Measurements from ENCODE around the gene SDCCAG8. TPM values are rescaled to one million over a fixed set of nuclear protein-coding genes. Genes with fewer than 3 reads are reported as not detected.

Gene SDCCAG8
- polyA plus RNA-seq, 3 donors, result 38.6 to 45.3 (median 42.2) TPM

DNA sequence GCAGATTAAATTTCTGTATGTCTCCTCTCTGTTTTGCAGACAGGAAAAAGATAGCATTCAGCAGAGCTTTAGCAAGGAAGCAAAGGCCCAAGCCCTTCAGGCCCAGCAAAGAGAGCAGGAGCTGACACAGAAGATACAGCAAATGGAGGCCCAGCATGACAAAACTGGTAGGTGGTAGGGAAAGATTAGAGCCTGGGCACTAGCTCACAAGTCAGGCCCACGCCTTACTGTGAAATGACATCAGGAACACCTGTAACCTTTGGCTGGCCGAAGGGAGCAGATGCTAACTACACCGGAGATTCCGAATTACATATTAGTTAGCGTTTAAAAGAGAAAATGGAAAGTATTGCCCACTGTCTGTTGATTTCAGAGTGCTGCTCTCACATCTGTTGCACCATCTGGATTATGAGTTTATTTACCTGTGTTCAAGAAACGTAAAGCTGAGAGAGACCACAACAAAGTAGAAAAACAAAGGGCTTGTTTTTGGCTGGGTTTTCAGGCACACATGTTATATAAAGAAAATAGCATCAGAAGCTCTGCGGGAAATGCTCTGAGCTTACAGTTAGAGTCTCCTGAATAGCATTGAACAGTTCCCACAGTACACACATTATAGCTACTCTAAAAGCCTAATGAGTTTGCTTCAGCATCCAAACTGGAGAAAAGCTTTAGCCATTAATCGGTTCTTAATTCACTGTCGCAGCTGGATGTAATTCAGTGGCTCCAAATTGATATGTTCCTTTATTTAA is 160.0 kb downstream of the SDCCAG8 start:
- no peak for DNase-seq (ENCODE audit: low read depth in 3 of 3, low spot score in 2 of 3)

DNA sequence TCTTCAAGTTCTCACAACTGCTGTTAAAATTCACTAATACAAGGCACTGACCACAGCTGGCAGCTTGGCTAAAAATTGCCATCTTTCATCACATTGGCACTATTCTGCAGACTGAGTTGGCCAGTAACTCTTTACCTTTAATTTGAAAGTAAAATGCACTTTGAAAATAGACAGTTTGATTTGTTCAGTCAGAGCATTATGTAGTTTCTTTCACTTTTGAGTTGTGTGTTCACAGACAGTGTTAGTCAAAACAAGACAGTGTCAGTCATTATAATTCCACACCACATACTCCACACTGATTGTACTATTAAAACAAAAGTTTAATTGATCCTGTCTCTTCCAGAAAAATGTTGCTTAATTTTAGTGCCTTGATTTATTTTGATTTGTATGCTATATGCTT is 160.7 kb downstream of the SDCCAG8 start:
- DNase-seq (ENCODE audit: low read depth in 3 of 3, low spot score in 2 of 3), result no peak

DNA sequence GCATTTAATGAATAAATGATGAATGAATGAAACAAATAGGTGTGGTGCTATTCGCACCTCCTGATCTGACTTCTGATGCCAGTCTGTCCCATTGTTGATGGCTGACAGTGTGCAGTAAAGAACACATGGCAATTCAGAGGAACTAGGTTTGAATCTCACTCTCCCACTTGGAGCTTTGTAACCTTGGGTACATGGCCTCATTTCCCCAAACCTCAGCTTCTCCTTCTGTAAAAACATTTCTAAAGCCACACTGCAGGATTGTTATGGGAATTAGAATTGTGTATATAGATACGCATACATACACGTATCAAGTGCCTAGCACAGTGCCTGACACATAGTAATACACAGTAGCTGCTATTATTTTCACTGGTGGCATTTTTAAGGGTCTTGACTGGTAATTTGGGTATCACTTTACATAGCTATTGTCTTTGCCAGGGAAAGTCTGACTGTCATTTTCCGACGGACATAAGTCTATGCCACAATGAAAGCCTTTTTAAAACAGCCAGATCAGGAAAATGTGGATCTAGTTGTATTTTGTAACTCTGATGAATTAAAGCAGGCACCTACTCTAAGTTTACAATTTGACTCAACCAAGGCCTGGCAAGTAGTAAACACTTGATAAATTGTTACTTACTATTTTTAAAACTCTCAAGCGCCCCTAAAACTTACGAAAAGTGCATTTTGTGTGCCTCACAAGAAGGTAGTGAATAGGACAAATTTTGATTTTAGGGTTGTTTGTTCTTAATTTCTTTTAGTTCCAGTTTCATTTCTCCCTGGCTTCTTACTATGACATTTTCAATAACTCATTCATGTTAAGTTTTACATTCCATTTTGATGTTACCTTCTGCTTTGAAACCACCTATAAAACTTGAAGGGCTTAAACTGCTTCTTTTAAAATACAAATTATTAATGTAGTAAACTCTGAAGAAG is 164.4 kb downstream of the SDCCAG8 start:
- DNase-seq (ENCODE audit: low read depth in 3 of 3, low spot score in 2 of 3), result no peak

DNA sequence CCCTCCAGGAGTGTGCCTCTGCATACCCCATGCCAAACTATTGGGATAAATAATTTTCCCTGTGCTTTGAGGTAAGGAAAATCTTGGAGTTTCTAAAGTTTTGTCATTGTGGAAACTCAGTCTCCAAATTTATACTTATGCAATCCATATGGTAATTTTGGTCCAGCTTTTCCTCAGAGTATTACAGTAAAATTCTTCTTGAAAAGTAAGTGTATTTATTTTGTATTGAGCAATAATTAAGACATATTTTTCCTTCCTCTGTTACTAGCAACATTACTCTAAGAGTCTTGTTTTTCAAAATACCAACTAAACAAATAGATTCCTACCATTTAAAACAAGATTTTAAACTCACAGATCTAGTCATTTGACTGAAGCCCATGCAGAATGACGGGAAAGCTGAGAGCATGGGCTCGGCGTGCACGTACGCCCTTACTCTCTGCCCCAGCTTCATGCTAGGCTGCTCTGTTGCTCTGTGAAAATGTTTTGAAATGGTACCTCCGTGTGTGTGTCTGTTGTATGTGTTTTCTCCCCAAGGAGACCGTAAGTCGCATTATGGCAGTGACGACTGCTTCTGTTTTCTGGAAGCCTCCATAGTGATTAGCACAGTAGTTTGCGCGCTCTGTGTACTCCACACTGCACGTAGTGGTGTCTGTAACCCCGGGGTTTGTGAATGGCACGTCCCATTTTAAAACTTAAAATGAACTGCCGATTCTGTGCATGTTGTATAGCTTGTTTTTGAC is 165.3 kb downstream of the SDCCAG8 start:
- no peak for DNase-seq (ENCODE audit: low read depth in 3 of 3, low spot score in 2 of 3)

DNA sequence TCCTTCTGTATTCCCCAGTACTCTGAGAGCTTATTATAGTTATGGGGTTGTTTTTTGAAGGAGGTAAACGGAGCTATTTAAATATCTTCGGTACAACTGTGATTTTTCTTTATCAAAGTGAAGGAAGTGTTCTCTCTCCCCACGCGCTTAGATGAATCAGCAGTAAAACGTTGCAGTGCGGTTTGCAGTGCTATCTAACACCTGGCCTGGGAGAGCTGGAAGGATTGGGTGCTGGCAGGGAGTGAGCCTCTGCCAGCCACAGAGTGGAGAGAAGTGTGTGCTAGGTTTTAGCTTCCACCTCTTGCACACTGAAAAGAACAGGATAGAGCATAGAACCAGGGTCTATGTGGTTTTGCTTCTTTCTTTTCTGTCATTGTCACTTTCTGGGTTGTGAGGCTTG is 165.9 kb downstream of the SDCCAG8 start:
- no peak for DNase-seq (ENCODE audit: low read depth in 3 of 3, low spot score in 2 of 3)

DNA sequence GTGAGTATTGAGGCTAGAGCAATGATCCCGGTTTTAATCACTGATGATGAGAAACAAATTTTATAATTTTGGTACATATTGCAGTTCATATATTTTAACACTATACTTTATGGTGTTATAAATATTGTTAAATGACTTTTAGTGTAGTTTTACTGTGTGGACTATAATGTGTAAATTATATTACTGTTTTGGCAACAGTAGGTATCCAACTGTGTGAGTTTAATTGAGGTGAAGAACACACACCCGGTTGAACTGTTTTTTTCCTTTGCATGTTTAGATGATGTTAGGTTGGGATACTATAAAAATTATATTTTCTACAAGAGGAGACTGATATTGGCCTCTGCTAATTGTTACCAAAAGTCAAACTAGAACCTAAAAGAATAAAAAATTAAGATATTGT is 166.5 kb downstream of the SDCCAG8 start:
- DNase-seq (ENCODE audit: low read depth in 3 of 3, low spot score in 2 of 3), result no peak

DNA sequence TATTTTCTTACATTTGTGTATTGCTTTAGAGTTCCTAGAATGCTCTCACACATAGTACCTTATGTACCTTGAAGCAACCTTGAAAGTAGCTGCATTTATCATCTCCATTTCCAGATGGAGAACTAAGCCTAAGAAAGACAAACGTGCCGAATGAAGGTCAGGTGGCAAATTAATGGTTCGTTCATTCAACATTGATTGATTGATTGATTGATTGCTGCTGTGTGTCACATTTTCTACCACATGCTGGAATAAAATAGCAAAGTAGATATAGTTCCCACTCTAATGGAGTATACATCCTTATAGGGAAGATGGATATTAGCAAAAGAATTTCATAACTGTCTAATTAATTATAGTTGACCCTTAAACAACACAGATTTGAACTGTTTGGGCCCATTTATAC is 172.2 kb downstream of the SDCCAG8 start:
- no peak for DNase-seq (ENCODE audit: low read depth in 3 of 3, low spot score in 2 of 3)

DNA sequence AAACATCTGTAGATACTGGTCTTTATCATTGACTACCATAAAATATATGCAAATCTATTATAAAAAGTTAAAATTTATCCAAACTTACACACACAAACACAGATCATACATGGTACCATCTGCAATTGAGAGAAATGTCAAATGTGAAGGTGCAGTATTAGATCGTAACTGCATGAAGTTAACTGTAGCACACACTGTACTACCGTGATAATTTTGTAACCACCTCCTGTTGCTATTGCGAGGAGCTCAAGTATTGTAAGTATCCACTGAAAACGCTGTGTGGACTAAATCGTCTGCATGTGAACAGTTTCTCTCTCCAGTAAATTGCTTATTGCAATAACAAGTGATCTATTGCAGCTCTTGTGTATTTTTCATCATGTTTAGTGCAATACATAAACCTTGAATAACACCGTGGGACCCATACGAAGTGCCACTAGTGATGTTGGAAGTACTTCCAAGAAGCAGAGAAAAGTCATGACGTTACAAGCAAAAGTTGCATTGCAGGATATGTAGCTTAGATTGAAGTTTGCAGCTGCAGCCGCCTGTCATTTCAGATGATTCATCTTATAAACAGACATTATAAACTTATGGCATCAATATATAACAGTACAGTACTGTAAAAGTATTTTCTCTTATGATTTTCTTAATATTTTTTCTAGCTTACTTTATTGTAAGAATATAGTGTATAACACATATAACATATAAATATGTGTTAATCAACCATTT is 172.9 kb downstream of the SDCCAG8 start:
- no peak for DNase-seq (ENCODE audit: low read depth in 3 of 3, low spot score in 2 of 3)

DNA sequence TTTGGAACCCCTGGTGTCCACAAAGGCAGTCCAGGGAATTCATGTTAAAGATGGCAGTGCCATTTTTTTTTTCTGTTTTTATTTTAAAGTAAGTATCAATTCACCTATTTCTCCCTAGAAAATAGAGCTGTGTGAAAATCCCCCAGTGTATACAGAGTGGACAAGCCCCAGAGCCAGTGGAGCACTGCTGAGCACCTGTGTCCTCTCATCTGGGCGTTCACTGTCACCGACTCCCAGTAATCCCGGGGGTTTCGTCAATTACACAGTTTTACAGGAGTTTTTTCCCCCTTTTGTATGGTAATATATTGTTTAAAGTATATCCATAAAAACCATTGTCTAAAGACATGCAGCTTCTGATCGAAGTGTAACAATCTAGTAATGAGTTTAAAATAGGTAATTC is 175.8 kb downstream of the SDCCAG8 start:
- DNase-seq (ENCODE audit: low read depth in 3 of 3, low spot score in 2 of 3), result no peak

DNA sequence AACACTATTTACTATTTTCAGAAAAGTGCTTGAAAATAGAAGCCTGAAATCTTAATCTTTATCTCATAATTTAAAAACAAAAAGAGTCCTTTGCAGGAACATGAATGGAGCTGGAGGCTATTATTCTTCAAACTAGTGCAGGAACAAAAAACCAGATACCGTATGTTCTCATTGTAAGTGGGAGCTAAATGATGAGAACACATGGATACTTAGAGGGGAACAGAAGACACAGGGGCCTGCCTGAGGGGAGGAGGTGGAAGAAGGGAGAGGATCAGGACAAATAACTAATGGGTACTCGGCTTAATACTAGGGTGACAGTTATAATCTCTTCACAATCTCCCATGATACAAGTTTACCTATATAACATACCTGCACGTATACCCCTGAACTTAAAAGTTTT is 176.3 kb downstream of the SDCCAG8 start:
- DNase-seq (ENCODE audit: low read depth in 3 of 3, low spot score in 2 of 3), result no peak

DNA sequence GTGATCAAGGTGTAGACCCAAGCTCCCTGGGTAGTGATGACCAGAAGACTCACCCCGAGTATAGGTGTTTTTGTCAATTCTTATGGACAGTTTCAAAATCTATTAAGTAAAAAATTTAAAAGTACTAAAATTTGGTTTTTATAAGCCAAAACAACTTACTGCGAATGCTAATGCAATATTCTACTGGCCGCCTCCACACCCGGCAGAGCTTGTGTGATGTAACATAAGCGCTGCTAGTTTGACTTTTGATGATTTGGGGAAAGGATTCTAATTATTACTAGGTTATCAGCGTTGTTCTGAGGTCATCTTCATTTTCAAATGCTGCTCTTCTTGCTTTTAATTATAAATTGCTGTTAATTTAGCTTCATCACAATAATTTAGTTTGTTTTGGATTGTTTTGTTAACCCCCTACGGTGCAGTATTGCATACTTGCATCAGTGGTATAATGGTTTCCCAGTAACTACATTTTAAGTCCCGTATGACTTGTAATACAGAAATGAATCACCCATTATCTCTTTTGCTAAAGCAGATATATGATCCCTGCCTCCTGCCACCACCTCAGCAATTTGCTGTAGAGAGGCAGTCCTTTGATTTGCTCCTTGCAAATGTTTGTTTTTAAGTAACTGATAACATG is 178.0 kb downstream of the SDCCAG8 start:
- no peak for DNase-seq (ENCODE audit: low read depth in 3 of 3, low spot score in 2 of 3)

DNA sequence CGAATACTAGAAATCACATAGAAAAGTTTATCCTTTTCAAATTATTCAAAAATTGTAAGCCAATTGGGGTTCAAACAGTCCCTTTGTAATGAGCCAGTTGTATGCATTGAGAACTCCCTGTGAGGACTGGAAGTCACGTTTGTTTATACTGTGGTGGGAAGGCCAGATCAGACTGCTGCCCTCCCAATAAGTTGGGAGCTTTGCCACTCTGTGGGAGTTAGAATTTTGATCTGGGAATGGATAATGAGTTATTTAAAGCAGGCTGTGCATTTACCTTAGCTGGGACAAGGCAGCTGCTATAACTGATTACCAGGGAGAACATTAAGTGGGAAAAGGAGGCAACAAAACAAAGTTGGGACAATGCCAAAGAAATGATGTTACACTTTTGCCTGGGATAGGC is 178.8 kb downstream of the SDCCAG8 start:
- DNase-seq (ENCODE audit: low read depth in 3 of 3, low spot score in 2 of 3), result no peak

DNA sequence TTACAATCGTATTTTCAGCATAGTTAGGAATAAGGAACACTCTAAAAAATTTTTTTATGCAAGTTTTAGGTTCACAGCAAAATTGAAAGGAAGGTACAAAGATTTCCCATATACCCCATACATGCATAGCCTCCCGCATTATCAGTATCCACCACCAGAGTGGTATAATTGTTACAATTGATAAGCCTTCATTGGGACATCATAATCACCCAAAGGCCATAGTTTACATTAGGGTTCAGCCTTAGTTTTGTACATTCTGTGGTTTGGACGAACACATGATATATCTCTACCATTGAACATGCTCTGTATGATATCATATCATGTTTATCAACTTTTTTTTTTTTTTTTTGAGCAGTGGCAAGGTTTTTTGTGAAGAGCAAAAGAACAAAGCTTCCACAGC is 180.0 kb downstream of the SDCCAG8 start:
- DNase-seq (ENCODE audit: low read depth in 3 of 3, low spot score in 2 of 3), result no peak

DNA sequence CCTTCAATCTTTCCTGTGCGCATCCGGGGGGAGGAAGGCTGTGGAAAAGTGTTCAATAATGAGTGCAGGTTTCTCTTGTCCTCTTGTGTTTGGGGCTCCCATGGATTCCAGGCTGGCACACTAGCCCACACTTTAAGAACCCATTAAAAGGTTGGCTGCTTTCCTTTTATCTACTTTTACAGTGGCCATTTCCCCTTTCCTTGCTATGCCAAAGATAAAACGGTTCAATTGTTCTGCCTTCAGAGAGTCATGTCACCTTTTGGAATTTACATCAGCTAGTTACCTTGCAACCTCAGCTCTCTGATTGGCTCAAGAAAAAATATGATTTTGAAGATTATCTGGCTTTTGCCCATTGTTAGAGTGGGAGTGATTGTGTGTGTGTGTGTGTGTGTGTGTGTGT is 182.3 kb downstream of the SDCCAG8 start:
- DNase-seq (ENCODE audit: low read depth in 3 of 3, low spot score in 2 of 3), result no peak

DNA sequence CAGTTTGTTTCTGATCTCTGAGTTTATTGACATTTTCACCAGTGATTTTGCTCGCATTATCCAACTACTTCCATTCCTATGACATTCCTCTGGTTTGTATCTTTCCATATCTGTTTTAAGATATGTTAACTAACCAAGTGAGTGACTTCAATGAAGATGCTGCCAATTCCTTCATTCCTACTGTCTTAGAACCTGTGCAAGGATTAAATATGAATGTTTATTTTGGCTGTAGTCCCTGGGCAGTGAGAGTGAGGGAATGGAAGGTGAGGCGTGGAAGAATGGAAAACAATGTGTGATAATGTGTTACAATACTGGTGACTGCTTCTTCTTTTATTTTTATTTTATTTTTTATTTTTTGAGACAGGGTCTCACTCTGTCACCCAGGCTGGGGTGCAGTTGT is 183.0 kb downstream of the SDCCAG8 start:
- no peak for DNase-seq (ENCODE audit: low read depth in 3 of 3, low spot score in 2 of 3)

DNA sequence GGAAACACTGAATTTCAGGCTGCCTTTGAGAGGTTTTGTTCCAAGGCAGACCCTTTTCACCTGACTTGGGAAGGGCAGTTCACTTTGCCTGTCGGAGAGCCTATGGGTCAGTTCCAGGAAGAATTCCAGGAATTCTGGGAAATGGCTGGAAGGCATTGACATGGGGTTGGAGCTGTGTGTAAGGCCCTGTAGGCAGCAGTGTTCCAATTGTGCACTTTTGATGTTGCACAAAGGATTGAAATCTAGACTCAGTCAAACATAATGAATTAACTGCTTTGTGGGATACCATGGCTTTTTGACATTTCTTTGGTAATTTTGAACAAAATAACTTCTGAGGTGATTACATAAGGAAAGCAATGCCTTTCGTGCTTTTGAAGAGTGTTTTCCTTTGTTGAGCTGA is 184.6 kb downstream of the SDCCAG8 start:
- DNase-seq (ENCODE audit: low read depth in 3 of 3, low spot score in 2 of 3), result no peak

DNA sequence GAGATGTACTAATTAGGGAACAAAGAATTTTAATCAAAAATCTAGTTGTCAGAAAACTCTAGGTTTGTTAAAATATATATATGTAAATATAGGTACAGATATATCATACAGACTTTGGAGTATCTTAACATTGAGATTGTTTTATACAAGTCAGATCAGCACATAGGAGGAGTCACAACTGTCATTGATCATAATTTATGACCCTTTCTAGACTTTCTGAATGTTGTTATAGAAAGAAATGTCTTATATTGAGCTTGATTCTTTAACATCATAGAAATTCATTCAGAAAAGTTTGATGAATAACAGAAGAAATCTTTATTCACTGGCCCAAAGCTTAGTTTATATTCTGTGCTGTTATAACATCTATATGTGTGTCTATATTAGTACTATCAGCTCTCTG is 185.8 kb downstream of the SDCCAG8 start:
- DNase-seq (ENCODE audit: low read depth in 3 of 3, low spot score in 2 of 3), result no peak

DNA sequence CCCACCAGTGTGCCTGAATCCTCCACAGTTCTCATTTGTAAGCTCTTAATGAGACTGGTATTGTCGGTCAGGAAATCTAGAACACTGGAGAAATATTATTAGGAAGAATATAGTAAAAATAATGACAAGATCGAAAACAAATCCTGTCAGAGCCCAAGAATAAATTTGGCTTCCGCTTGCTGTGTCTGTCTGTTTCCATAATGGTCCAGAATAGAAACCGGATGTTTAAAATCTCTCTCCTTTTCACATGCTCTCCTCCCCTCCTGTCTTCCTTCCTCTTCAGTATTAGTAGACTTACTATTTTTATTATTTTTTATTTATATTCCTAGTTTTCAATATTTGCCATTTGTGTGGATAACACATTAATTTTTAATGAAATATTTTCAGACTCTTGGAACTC is 187.7 kb downstream of the SDCCAG8 start:
- DNase-seq (ENCODE audit: low read depth in 3 of 3, low spot score in 2 of 3), result no peak

DNA sequence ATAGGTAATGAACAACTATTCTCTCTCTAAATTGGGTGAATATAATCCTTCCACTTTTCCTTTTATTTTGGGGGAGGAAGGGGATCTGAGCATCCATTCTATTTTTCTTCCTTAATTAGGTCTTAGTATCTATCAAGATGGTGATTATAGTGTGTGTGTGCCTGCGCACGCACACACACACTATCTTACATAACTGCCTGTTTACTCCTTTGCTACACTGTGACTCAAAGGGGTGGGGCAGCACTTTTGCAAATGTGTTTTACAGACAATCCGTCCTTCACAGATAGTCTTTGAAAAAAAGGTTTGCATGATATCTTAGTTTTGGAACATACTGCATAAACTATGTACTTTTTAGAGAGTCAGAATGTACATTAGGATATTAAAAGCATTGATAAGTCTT is 191.5 kb downstream of the SDCCAG8 start:
- DNase-seq (ENCODE audit: low read depth in 3 of 3, low spot score in 2 of 3), result no peak

DNA sequence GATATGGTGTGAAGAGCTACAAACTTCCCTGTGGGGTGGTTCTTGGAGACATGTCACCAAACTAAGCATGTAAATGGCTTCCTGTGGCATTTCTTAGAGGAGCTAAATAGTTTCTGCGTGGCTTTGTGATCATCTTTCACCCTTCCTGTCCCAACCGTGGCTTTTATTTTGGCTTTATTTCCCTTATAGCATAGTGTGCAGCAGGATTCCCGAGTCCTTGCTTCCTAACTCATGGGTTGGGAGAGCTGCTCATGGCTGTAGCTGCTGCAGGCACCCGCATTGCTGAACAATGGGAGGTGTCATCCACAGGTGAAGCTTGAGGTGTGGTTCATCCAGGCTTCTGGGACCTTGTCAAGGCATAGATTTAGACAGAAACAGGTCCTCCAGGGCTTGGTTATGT is 192.0 kb downstream of the SDCCAG8 start:
- no peak for DNase-seq (ENCODE audit: low read depth in 3 of 3, low spot score in 2 of 3)

All from right renal cortex interstitium (tissue), 3 donors.